Lung (tissue), 12 donors: ENCODE results near the gene TWNK. TPM values are rescaled to one million over a fixed set of nuclear protein-coding genes. Genes with fewer than 3 reads are reported as not detected.

Experiments used
- ATAC-seq: fragments of 200-7000 bp; cut with Tn5 transposase; one replicate; pipeline ENCODE4 v1.9.1; 2020; ENCODE audit warnings: moderate number of reproducible peaks; ENCODE audit not compliant: insufficient read depth, low FRiP score
- DNase-seq, 3 donors: peaks; one replicate each; pipeline ENCODE4 v3.0.0-alpha.2; 2013 to 2017
- H3K27ac ChIP-seq, 2 donors: one replicate each; pipeline ENCODE4 v1.5.1; 2013; ENCODE audit warnings: mild to moderate bottlenecking in 2 of 2, moderate library complexity in 2 of 2, control low read depth in 1 of 2, inconsistent platforms in 1 of 2, low read depth in 1 of 2, low read length in 1 of 2
- H3K27me3 ChIP-seq, 3 donors: one replicate each; pipeline ENCODE4 v1.5.1; 2013; ENCODE audit warnings: low read length in 2 of 3; ENCODE audit not compliant: control insufficient read depth in 3 of 3, insufficient read depth in 3 of 3
- H3K36me3 ChIP-seq, 4 donors: one replicate each; pipeline ENCODE4 v1.5.1; 2013; ENCODE audit warnings: low read length in 4 of 4, mild to moderate bottlenecking in 1 of 4, moderate library complexity in 1 of 4; ENCODE audit not compliant: control insufficient read depth in 4 of 4, insufficient read depth in 4 of 4
- H3K4me1 ChIP-seq, 5 donors: one replicate each; pipeline ENCODE4 v1.5.1; 2013; ENCODE audit warnings: low read length in 5 of 5, mild to moderate bottlenecking in 2 of 5, moderate library complexity in 1 of 5; ENCODE audit not compliant: control insufficient read depth in 5 of 5, insufficient read depth in 5 of 5
- H3K4me3 ChIP-seq: one replicate; pipeline ENCODE4 v1.5.1; 2013; ENCODE audit warnings: mild to moderate bottlenecking, control low read depth, moderate library complexity
- H3K9ac ChIP-seq, 2 donors: one replicate each; pipeline ENCODE4 v1.5.1; 2013; ENCODE audit warnings: low read length in 2 of 2, control low read depth in 1 of 2; ENCODE audit not compliant: insufficient read depth in 1 of 2
- H3K9me3 ChIP-seq, 4 donors: one replicate each; pipeline ENCODE4 v1.5.1; 2013; ENCODE audit warnings: low read length in 3 of 4, mild to moderate bottlenecking in 1 of 4, moderate library complexity in 1 of 4; ENCODE audit not compliant: control insufficient read depth in 4 of 4, insufficient read depth in 3 of 4
- CTCF ChIP-seq: IDR thresholded peaks from 2 replicates; pipeline ENCODE4 v1.5.1; 2012; ENCODE audit warnings: mild to moderate bottlenecking; ENCODE audit errors: control extremely low read depth, extremely low read depth
- WGBS, 2 donors: extraction: QIAGEN DNeasy Blood & Tissue Kit; methylation state at CpG; one replicate each; pipeline ENCODE4 v1.1.7; 2013; 5-methylcytosine and 5-hydroxymethylcytosine counted together
- polyA plus RNA-seq, 2 donors: library from polyadenylated mRNA; stranded (reverse); fragments of 200-250 nt; gene quantifications; one replicate each; pipeline ENCODE4 v1.2.1, GENCODE V29; 2013
- total RNA-seq, 2 donors: library from RNA; depleted of rRNA in 1 of 2; stranded (reverse); fragments of >200 nt in 1 of 2; gene quantifications; one replicate each; pipeline ENCODE4 v1.2.1, GENCODE V29; 2014 to 2021
- donor health status: control.
- donor health status: control.
- donor health status: Bipolar disorder and iron deficiency.
- donor health status: healthy.
- donor health status: DM: yes; HTN: yes; CAD: no.

TWNK gene
- total and polyA plus RNA-seq, 4 donors, result 3.9 to 8.3 (median 5.6) TPM

DNA sequence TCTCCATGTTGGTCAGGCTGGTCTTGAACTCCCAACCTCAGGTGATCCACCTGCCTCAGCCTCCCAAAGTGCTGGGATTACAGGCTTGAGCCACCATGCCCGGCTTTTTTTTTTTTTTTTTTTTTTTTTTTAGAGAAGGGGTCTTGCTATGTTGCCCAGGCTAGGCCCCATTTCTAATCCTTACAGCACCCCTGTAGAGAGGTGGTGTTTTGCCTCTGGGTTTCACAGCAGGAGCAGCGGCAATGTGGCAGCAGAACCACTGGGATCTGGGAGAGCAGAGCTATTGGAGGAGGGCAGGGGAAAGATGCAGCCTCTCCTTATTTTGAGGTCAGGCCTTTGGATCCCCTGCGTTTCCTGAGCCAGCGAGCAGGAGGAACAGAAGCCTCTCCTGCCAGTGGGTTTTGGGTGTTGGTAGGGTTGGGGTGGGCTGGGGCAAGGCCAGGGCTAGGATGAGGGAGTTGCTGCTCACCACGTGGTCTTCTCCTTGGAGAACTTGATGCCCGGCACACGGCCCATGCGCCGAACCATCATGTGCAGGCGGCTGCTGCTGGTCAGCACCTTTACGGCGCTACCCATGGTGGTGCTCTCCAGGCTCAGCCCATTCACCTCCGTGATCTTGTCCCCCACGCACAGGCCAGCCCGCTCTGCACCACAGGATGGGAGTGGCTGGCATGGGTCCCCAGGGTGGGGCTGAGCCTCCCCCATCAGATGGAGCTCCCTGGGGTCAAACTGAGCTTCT is 35.8 kb downstream of the TWNK start:
- no peak for TF ChIP-seq CTCF
- H3K36me3 ChIP-seq, result no peaks in the 10 kb centered on the region
- H3K4me1 ChIP-seq, result peaks cover 0 to 7% (median 0%) of the 10 kb centered on the region in 5 donors
- peaks cover 0 to 6% (median 0%) of the 10 kb centered on the region in 3 donors for H3K27me3 ChIP-seq
- ATAC-seq (no peak), DNase-seq (no peak)
- no peaks in the 10 kb centered on the region for H3K9me3 ChIP-seq
- 92 to 96% methylated on average over 14 to 15 of the region's 15 CpGs for WGBS, 2 donors
- H3K9ac ChIP-seq, result no peak overlapping the region
- no peak overlapping the region for H3K27ac ChIP-seq
- no peak overlapping the region for H3K4me3 ChIP-seq

DNA sequence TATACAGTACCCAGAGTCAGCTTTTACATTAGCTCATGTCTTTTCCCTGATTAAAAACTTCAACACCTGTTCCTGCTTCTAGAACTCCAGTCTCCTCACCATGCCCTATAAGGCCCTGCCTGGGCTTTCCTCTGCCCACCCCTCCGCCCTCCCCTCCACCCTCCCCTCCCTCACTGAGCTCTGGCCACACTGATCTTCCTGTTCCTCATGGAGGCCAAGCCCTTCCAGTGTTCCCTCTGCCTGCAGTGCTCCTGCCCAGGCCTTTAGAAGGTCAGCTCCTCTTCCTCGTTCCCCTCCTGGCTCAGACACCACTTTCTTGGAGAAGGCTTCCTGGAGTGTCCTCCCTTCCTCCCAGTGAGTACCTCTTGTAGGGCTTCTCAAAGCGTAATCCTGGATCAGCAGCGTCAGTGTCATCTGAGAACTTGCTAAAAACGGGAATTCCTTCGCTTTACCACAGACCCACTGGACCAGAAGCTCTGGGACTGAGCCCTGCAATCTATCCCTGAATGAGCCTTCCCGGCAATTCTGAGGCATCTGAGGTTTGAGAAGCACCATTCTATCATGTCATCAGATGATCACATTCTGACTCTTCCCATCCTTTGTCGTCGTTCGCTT is 39.9 kb downstream of the TWNK start:
- WGBS, 2 donors, result 61 to 74% methylated on average over 10 of the region's 10 CpGs
- TF ChIP-seq CTCF, result no peak
- no peaks in the 10 kb centered on the region for H3K36me3 ChIP-seq
- H3K4me1 ChIP-seq, result peaks cover 0 to 15% (median 2%) of the 10 kb centered on the region in 5 donors
- H3K27ac ChIP-seq, result no peak overlapping the region
- DNase-seq (no peak), ATAC-seq (no peak)
- peaks cover 0 to 12% (median 6%) of the 10 kb centered on the region in 3 donors for H3K27me3 ChIP-seq
- no peak overlapping the region for H3K9ac ChIP-seq
- H3K4me3 ChIP-seq, result no peak overlapping the region
- H3K9me3 ChIP-seq, result no peaks in the 10 kb centered on the region

DNA sequence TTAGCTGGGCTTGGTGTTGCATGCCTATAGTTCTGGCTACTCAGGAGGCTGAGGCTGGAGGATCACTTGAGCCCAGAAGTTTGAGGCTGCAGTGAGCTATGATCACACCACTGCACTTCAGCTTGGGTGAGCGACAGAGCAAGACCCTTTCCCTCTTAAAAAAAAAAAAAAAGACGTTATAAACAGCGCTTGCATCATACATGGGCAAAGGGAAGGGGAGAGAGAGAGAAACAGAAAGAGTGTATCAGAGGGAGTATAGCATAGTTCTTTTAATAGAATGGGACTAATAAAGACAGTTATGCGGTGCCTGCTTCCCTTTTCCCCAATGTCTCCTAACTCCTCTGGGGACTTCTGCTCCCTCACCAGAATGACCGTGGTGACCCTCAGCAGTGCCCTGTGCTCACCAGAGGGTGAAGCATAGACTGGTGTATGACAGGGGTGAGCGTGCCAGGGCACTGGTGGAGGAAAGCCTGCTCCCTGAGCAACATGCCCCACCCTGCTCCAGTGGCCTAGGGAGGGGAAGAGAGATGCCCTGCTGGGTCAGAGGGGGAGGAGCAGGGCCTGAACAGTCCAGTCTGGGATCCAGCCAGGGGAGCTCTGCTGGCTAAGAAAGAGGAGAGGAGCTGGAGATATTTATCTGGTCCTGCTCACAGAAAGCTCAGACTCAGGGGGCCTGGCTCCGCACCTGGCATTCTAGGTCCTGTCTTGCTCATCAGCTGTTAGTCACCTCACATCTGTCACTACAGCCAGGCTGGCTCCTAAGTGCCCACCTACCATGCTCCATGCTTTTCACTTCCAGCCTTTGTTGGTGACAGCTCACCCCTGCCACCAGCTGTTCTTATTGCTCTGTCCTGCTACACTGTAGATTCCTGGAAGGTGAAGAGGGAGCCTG is 41.3 kb downstream of the TWNK start:
- no peak overlapping the region for H3K27ac ChIP-seq
- DNase-seq (no peak), ATAC-seq (no peak)
- no peak overlapping the region for H3K4me3 ChIP-seq
- H3K9ac ChIP-seq, result no peak overlapping the region
- no peak for TF ChIP-seq CTCF
- H3K36me3 ChIP-seq, result no peaks in the 10 kb centered on the region
- H3K27me3 ChIP-seq, result peaks cover 0 to 12% (median 6%) of the 10 kb centered on the region in 3 donors
- 43 to 62% methylated on average over 7 of the region's 7 CpGs for WGBS, 2 donors
- peaks cover 0 to 25% (median 3%) of the 10 kb centered on the region in 5 donors for H3K4me1 ChIP-seq
- H3K9me3 ChIP-seq, result no peaks in the 10 kb centered on the region
